SU-DHL-6 (cell line): Measurements from ENCODE around the gene ENTPD6.

Experiments
- H2AFZ ChIP-seq: fragments of 200-600 bp; sonication (generic); 2 replicates; pipeline ENCODE4 v1.6.1; 2014; ENCODE audit warnings: low read depth, mild to moderate bottlenecking, moderate library complexity, mixed read lengths, antibody characterized with exemption, low read length; ENCODE audit not compliant: severe bottlenecking
- H3F3A ChIP-seq: fragments of 200-600 bp; shearing (Covaris generic); 2 replicates; pipeline ENCODE4 v1.6.0; 2016; ENCODE audit warnings: antibody characterized with exemption, mild to moderate bottlenecking; ENCODE audit not compliant: insufficient read depth
- H3K27ac ChIP-seq: fragments of 200-600 bp; sonication (generic); 2 replicates; pipeline ENCODE4 v1.5.1; 2016; ENCODE audit warnings: low read depth, mild to moderate bottlenecking, low read length, moderate library complexity, mixed read lengths
- H3K27me3 ChIP-seq: fragments of 200-600 bp; sonication (generic), shearing (Covaris generic); 2 replicates; pipeline ENCODE4 v1.6.0; 2014; ENCODE audit warnings: mild to moderate bottlenecking, low read length
- H3K36me3 ChIP-seq: fragments of 200-600 bp; sonication (generic); 2 replicates; pipeline ENCODE4 v1.6.1; 2014; ENCODE audit warnings: mild to moderate bottlenecking, low read length, mixed read lengths
- H3K4me2 ChIP-seq: fragments of 300-600, 200-600 bp; shearing (Covaris generic), sonication (generic); 2 replicates; pipeline ENCODE4 v1.6.0; 2014; ENCODE audit warnings: low read length, low read depth, mild to moderate bottlenecking; ENCODE audit not compliant: poor library complexity, severe bottlenecking
- H3K4me3 ChIP-seq: fragments of 200-600 bp; sonication (generic); 2 replicates; pipeline ENCODE4 v1.5.1; 2014; ENCODE audit warnings: antibody characterized with exemption, low read length, mild to moderate bottlenecking, mixed read lengths; ENCODE audit not compliant: insufficient read depth, poor library complexity, severe bottlenecking
- H3K79me2 ChIP-seq: fragments of 200-600 bp; sonication (generic); 2 replicates; pipeline ENCODE4 v1.6.1; 2014; ENCODE audit warnings: mild to moderate bottlenecking, low read length, moderate library complexity; ENCODE audit not compliant: insufficient read depth
- H3K9ac ChIP-seq: fragments of 200-600 bp; sonication (generic); 2 replicates; pipeline ENCODE4 v1.7.0; 2014; ENCODE audit warnings: mild to moderate bottlenecking, low read length
- H3K9me2 ChIP-seq: fragments of 200-600 bp; sonication (generic); replicated peaks from 2 replicates; pipeline ENCODE4 v1.6.1; 2014; ENCODE audit warnings: low read length; ENCODE audit not compliant: insufficient read depth
- H3K9me3 ChIP-seq: fragments of 200-600 bp; sonication (generic); 2 replicates; pipeline ENCODE4 v1.6.1; 2014; ENCODE audit warnings: low read length, mixed read lengths; ENCODE audit not compliant: insufficient read depth
- H4K20me1 ChIP-seq: fragments of 200-600 bp; sonication (generic); 2 replicates; pipeline ENCODE4 v1.6.1; 2014; ENCODE audit warnings: low read depth, mild to moderate bottlenecking, antibody characterized with exemption, low read length, moderate library complexity, mixed read lengths
- CTCF ChIP-seq: fragments of 200-600 bp; sonication (generic); IDR thresholded peaks from one replicate; pipeline ENCODE4 v1.5.1; 2017; ENCODE audit warnings: antibody characterized with exemption, mild to moderate bottlenecking, low read length, moderate library complexity; ENCODE audit not compliant: insufficient read depth, poor library complexity, severe bottlenecking
- EZH2phosphoT487 ChIP-seq: fragments of 200-600 bp; sonication (generic), shearing (Covaris generic); conservative IDR thresholded peaks from 2 replicates; pipeline ENCODE4 v1.6.1; 2018; ENCODE audit warnings: mild to moderate bottlenecking, antibody characterized with exemption, low read length, moderate library complexity, mixed read lengths

ENTPD6 gene

GRCh38 chr20:25274891-25275812 is 79.6 kb downstream of the ENTPD6 start:
- TF ChIP-seq EZH2phosphoT487 = no peak
- no peak for TF ChIP-seq CTCF
- Histone ChIP-seq H4K20me1 (no peaks in the 10 kb centered on the region), H3K4me3 (no peak overlapping the region), H3K79me2 (no peaks in the 10 kb centered on the region), H3K9me2 (no peaks in the 10 kb centered on the region), H3K9me3 (no peaks in the 10 kb centered on the region), H3K9ac (no peak overlapping the region), H3K36me3 (no peaks in the 10 kb centered on the region), H3K27me3 (no peaks in the 10 kb centered on the region), H2AFZ (no peak overlapping the region), H3K27ac (no peak overlapping the region), H3F3A (no peaks in the 10 kb centered on the region), H3K4me2 (no peak overlapping the region)

- Histone ChIP-seq H3K4me3 (no peak overlapping the region), H2AFZ (no peak overlapping the region), H3K9me3 (no peaks in the 10 kb centered on the region), H3K36me3 (no peaks in the 10 kb centered on the region), H4K20me1 (no peaks in the 10 kb centered on the region), H3K79me2 (no peaks in the 10 kb centered on the region), H3K4me2 (no peak overlapping the region), H3K9me2 (no peaks in the 10 kb centered on the region), H3K9ac (no peak overlapping the region), H3K27ac (no peak overlapping the region), H3K27me3 (no peaks in the 10 kb centered on the region), H3F3A (no peaks in the 10 kb centered on the region)
- TF ChIP-seq EZH2phosphoT487 (no peak), CTCF (no peak)
These were observed 80.5 kb downstream of the ENTPD6 start for GRCh38 chr20:25275813-25276532.
